ENCODE results near the gene TGFBR2.

Gene TGFBR2

GRCh38 chr3:30671527-30672286, 65.3 kb downstream of the TGFBR2 start:
- no peak for DNase-seq (ENCODE audit: insufficient read length, low spot score)
- no peak for FAIRE-seq

GRCh38 chr3:30672287-30672735, 65.9 kb downstream of the TGFBR2 start:
- FAIRE-seq, result no peak
- no peak for DNase-seq (ENCODE audit: insufficient read length, low spot score)

- no peak for DNase-seq (ENCODE audit: insufficient read length, low spot score)
These were observed 66.6 kb downstream of the TGFBR2 start for GRCh38 chr3:30672959-30673358.

GRCh38 chr3:30673425-30674341, 67.3 kb downstream of the TGFBR2 start:
- FAIRE-seq, result no peak
- DNase-seq (ENCODE audit: insufficient read length, low spot score), result no peak

More at GRCh38 chr3:30672959-30673358, 66.6 kb downstream of the TGFBR2 start:
- FAIRE-seq, result no peak

GRCh38 chr3:30675006-30675405, 68.6 kb downstream of the TGFBR2 start:
- no peak for DNase-seq (ENCODE audit: insufficient read length, low spot score)
- FAIRE-seq, result no peak

GRCh38 chr3:30675774-30676173, 69.4 kb downstream of the TGFBR2 start:
- no peak for FAIRE-seq
- no peak for DNase-seq (ENCODE audit: insufficient read length, low spot score)

GRCh38 chr3:30676424-30677346, 70.3 kb downstream of the TGFBR2 start:
- FAIRE-seq (no peak), DNase-seq (ENCODE audit: insufficient read length, low spot score) (no peak)

- FAIRE-seq (no peak), DNase-seq (ENCODE audit: insufficient read length, low spot score) (no peak)
These were observed 70.9 kb downstream of the TGFBR2 start for GRCh38 chr3:30677347-30677685.

- FAIRE-seq, result no peak
- no peak for DNase-seq (ENCODE audit: insufficient read length, low spot score)
These were observed 72.6 kb downstream of the TGFBR2 start for GRCh38 chr3:30679045-30679444.

- no peak for FAIRE-seq
- DNase-seq (ENCODE audit: insufficient read length, low spot score), result no peak
These were observed 74.6 kb downstream of the TGFBR2 start for GRCh38 chr3:30680789-30681648.

GRCh38 chr3:30681649-30682211, 75.3 kb downstream of the TGFBR2 start:
- DNase-seq (ENCODE audit: insufficient read length, low spot score) (no peak), FAIRE-seq (no peak)

GRCh38 chr3:30682434-30683155, 76.2 kb downstream of the TGFBR2 start:
- DNase-seq (ENCODE audit: insufficient read length, low spot score), result no peak
- no peak for FAIRE-seq

GRCh38 chr3:30683769-30684168, 77.4 kb downstream of the TGFBR2 start:
- FAIRE-seq (no peak), DNase-seq (ENCODE audit: insufficient read length, low spot score) (no peak)

- DNase-seq (ENCODE audit: insufficient read length, low spot score) (no peak), FAIRE-seq (no peak)
These were observed 78.0 kb downstream of the TGFBR2 start for GRCh38 chr3:30684356-30684755.

- no peak for FAIRE-seq
These were observed 78.9 kb downstream of the TGFBR2 start for GRCh38 chr3:30685267-30685667.

GRCh38 chr3:30686176-30686575, 79.8 kb downstream of the TGFBR2 start:
- DNase-seq (ENCODE audit: insufficient read length, low spot score) (no peak), FAIRE-seq (no peak)

More at GRCh38 chr3:30685267-30685667, 78.9 kb downstream of the TGFBR2 start:
- DNase-seq (ENCODE audit: insufficient read length, low spot score), result no peak

- no peak for FAIRE-seq
- DNase-seq (ENCODE audit: insufficient read length, low spot score), result no peak
These were observed 80.4 kb downstream of the TGFBR2 start for GRCh38 chr3:30686799-30687198.

GRCh38 chr3:30687930-30688570, 81.6 kb downstream of the TGFBR2 start:
- FAIRE-seq (no peak), DNase-seq (ENCODE audit: insufficient read length, low spot score) (no peak)

Data from GM19239 (cell line).